CD14-positive monocyte (primary cell): ENCODE data around the gene HDGFL3. TPM values are rescaled to one million over a fixed set of nuclear protein-coding genes. Genes with fewer than 3 reads are reported as not detected.

Experiments
- DNase-seq, 3 donors: peaks; one replicate each; pipeline ENCODE4 v3.0.0-alpha.2; 2011 to 2022
- H2AFZ ChIP-seq: 2 replicates; pipeline ENCODE4 v1.6.0; 2012; ENCODE audit warnings: mild to moderate bottlenecking, low read depth, low read length, inconsistent platforms; ENCODE audit not compliant: insufficient read depth, poor library complexity, severe bottlenecking
- H3K27ac ChIP-seq, 2 donors: 1 replicate in 1 of 2; 2 replicates in 1 of 2; pipeline ENCODE4 v1.5.1; 2012 to 2013; ENCODE audit warnings: low read length in 2 of 2, control low read depth in 1 of 2, inconsistent platforms in 1 of 2, low read depth in 1 of 2, mild to moderate bottlenecking in 1 of 2
- H3K27me3 ChIP-seq, 2 donors: one replicate each; pipeline versions ENCODE4 v1.6.0 to v1.6.1; 2011 to 2013; ENCODE audit warnings: low read length in 2 of 2; ENCODE audit not compliant: control insufficient read depth in 2 of 2, insufficient read depth in 2 of 2
- H3K36me3 ChIP-seq, 2 donors: replicated peaks in 1 of 2; 1 replicate in 1 of 2; 2 replicates in 1 of 2; pipeline versions ENCODE4 v1.5.1 to v1.6.1; 2012 to 2013; ENCODE audit warnings: low read length in 2 of 2, control low read depth in 1 of 2, inconsistent platforms in 1 of 2, mild to moderate bottlenecking in 1 of 2; ENCODE audit not compliant: insufficient read depth in 2 of 2, control insufficient read depth in 1 of 2
- H3K4me1 ChIP-seq, 2 donors: 1 replicate in 1 of 2; 2 replicates in 1 of 2; pipeline versions ENCODE4 v1.5.1 to v1.6.1; 2012 to 2013; ENCODE audit warnings: low read length in 2 of 2, control low read depth in 1 of 2, inconsistent platforms in 1 of 2, mild to moderate bottlenecking in 1 of 2, moderate library complexity in 1 of 2; ENCODE audit not compliant: insufficient read depth in 2 of 2, control insufficient read depth in 1 of 2
- H3K4me2 ChIP-seq: replicated peaks from 2 replicates; pipeline ENCODE3; 2012; ENCODE audit warnings: low read length, moderate library complexity, mild to moderate bottlenecking; ENCODE audit not compliant: poor library complexity, severe bottlenecking; ENCODE audit errors: extremely low read depth
- H3K4me3 ChIP-seq, 3 experiments: fragments of 200-600 bp in 1 of 3; sonication (generic) in 1 of 3; replicated peaks in 1 of 3; 1 replicate in 2 of 3; 2 replicates in 1 of 3; pipeline ENCODE4 v1.5.1; 2011 to 2013; ENCODE audit warnings: low read length in 3 of 3, mild to moderate bottlenecking in 3 of 3, control low read depth in 2 of 3, low read depth in 2 of 3, inconsistent platforms in 1 of 3, moderate library complexity in 1 of 3
- H3K79me2 ChIP-seq: 2 replicates; pipeline ENCODE4 v1.6.0; 2012; ENCODE audit warnings: mild to moderate bottlenecking, control low read depth, inconsistent platforms, low read length, moderate library complexity; ENCODE audit not compliant: insufficient read depth
- H3K9ac ChIP-seq: 2 replicates; pipeline ENCODE4 v1.6.0; 2017; ENCODE audit warnings: low read length, mild to moderate bottlenecking; ENCODE audit not compliant: insufficient read depth, poor library complexity, severe bottlenecking
- H3K9me3 ChIP-seq, 2 donors: replicated peaks in 1 of 2; 1 replicate in 1 of 2; 2 replicates in 1 of 2; pipeline versions ENCODE4 v1.5.1 to v1.6.1; 2012 to 2013; ENCODE audit warnings: low read length in 2 of 2, control low read depth in 1 of 2; ENCODE audit not compliant: control insufficient read depth in 1 of 2, insufficient read depth in 1 of 2
- H4K20me1 ChIP-seq: 2 replicates; pipeline ENCODE4 v1.6.0; 2012; ENCODE audit warnings: mild to moderate bottlenecking, low read length, control low read depth, moderate library complexity; ENCODE audit not compliant: insufficient read depth
- H3K27ac Mint-ChIP-seq, 7 donors: one replicate each; pipeline ENCODE4 v1.8.0; 2020; ENCODE audit warnings: mild to moderate bottlenecking in 7 of 7, mixed read lengths in 7 of 7, moderate library complexity in 6 of 7, inconsistent platforms in 2 of 7
- H3K27me3 Mint-ChIP-seq, 3 donors: one replicate each; pipeline ENCODE4 v1.8.0; 2021 to 2022; ENCODE audit warnings: low read depth in 3 of 3, mild to moderate bottlenecking in 3 of 3, mixed read lengths in 3 of 3, moderate library complexity in 3 of 3, inconsistent platforms in 1 of 3
- H3K36me3 Mint-ChIP-seq, 2 donors: one replicate each; pipeline ENCODE4 v1.8.0; 2020; ENCODE audit warnings: mixed read lengths in 2 of 2, inconsistent platforms in 1 of 2, mild to moderate bottlenecking in 1 of 2
- H3K4me1 Mint-ChIP-seq: one replicate; pipeline ENCODE4 v1.8.0; 2020; ENCODE audit warnings: mild to moderate bottlenecking, mixed read lengths
- H3K4me3 Mint-ChIP-seq, 2 donors: one replicate each; pipeline ENCODE4 v1.8.0; 2020; ENCODE audit warnings: mild to moderate bottlenecking in 2 of 2, mixed read lengths in 2 of 2, moderate library complexity in 1 of 2
- H3K9me3 Mint-ChIP-seq, 7 donors: one replicate each; pipeline ENCODE4 v1.8.0; 2020 to 2022; ENCODE audit warnings: mixed read lengths in 7 of 7, mild to moderate bottlenecking in 6 of 7, moderate library complexity in 6 of 7, inconsistent platforms in 2 of 7
- CTCF ChIP-seq: fragments of 200-600 bp; IDR thresholded peaks from one replicate; pipeline ENCODE4 v1.8.0; 2022; ENCODE audit warnings: antibody characterized with exemption, mild to moderate bottlenecking
- WGBS: methylation state at CpG from one replicate; pipeline ENCODE4 v1.1.5; 2013; ENCODE audit warnings: missing lambda C conversion rate; ENCODE audit not compliant: insufficient coverage; 5-methylcytosine and 5-hydroxymethylcytosine counted together
- intact Hi-C, 2 donors: fragments of 100-400 bp; cut with micrococcal nuclease; formaldehyde crosslinking; loops; one replicate each; pipeline versions ENCODE4 v1.15.0 to v1.15.1; 2023
- polyA plus RNA-seq, 3 donors: library from polyadenylated mRNA; depleted of rRNA in 1 of 3; unstranded in 2 of 3; stranded (reverse) in 1 of 3; fragments of 300-500 nt in 2 of 3; fragments of >200 nt in 1 of 3; fragmentation: Illumina TruSeq in 2 of 3; gene quantifications; 1 replicate in 2 of 3; 2 replicates in 1 of 3; pipeline ENCODE4 v1.2.3, GENCODE V29; 2012 to 2021

Gene HDGFL3
- polyA plus RNA-seq, 3 donors, result 0.35 to 1.1 (median 0.69) TPM

GRCh38 chr15:83204697-83205096 lies 2.9 kb downstream of the HDGFL3 start:
- Histone ChIP-seq H3K36me3 (no peaks in the 10 kb centered on the region), H3K9ac (no peak overlapping the region), H3K79me2 (no peaks in the 10 kb centered on the region), H3K4me3 (no peak overlapping the region), H3K27me3 (peaks cover 26 to 33% of the 10 kb centered on the region in 2 donors), H4K20me1 (no peaks in the 10 kb centered on the region), H3K27ac (no peak overlapping the region), H3K4me1 (peaks cover 11 to 16% of the 10 kb centered on the region in 2 donors), H2AFZ (no peak overlapping the region), H3K4me2 (no peak overlapping the region), H3K9me3 (no peaks in the 10 kb centered on the region)
- Mint-ChIP-seq H3K4me3 (no peak overlapping the region), H3K27me3 (peaks cover 10 to 17% (median 10%) of the 10 kb centered on the region in 3 donors), H3K36me3 (peaks cover 0 to 10% of the 10 kb centered on the region in 2 donors), H3K4me1 (peaks cover 11% of the 10 kb centered on the region), H3K27ac (no peak overlapping the region), H3K9me3 (peaks cover 0 to 6% (median 1%) of the 10 kb centered on the region in 7 donors)
- no peak for DNase-seq
- intact Hi-C loops, result no loop called here
- WGBS, result 100% methylated on average over 1 of the region's 3 CpGs
- no peak for TF ChIP-seq CTCF

GRCh38 chr15:83203543-83203942 lies 4.1 kb downstream of the HDGFL3 start:
- no peaks in the 10 kb centered on the region for H3K36me3 ChIP-seq
- no peak overlapping the region for H2AFZ ChIP-seq
- no peaks in the 10 kb centered on the region for H4K20me1 ChIP-seq
- intact Hi-C loops, result no loop called here
- no peak overlapping the region for H3K27ac ChIP-seq
- TF ChIP-seq CTCF, result no peak
- no peak overlapping the region for H3K9ac ChIP-seq
- WGBS, result no CpG with 5 or more reads among the region's 4 CpGs
- H3K27me3 ChIP-seq, result peaks cover 15 to 21% of the 10 kb centered on the region in 2 donors
- no peak overlapping the region for H3K27ac Mint-ChIP-seq
- H3K4me1 Mint-ChIP-seq, result peaks cover 11% of the 10 kb centered on the region
- no peaks in the 10 kb centered on the region for H3K9me3 ChIP-seq
- peaks cover 0 to 6% (median 1%) of the 10 kb centered on the region in 7 donors for H3K9me3 Mint-ChIP-seq
- H3K27me3 Mint-ChIP-seq, result peaks cover 10 to 17% (median 10%) of the 10 kb centered on the region in 3 donors
- peaks cover 0 to 10% of the 10 kb centered on the region in 2 donors for H3K36me3 Mint-ChIP-seq
- no peak overlapping the region for H3K4me2 ChIP-seq
- H3K4me3 Mint-ChIP-seq, result no peak overlapping the region
- H3K4me3 ChIP-seq, result no peak overlapping the region
- no peak for DNase-seq
- peaks cover 11 to 16% of the 10 kb centered on the region in 2 donors for H3K4me1 ChIP-seq
- no peaks in the 10 kb centered on the region for H3K79me2 ChIP-seq
